Neural progenitor cell (in vitro differentiated cells): ENCODE data around the gene KRT13. TPM values are rescaled to one million over a fixed set of nuclear protein-coding genes. Genes with fewer than 3 reads are reported as not detected.

Source experiments
- DNase-seq: peaks from one replicate; pipeline ENCODE4 v3.0.0-alpha.2; 2016; ENCODE audit warnings: low spot score
- H2AFZ ChIP-seq: fragments of 200-600 bp; sonication (generic); replicated peaks from 2 replicates; pipeline ENCODE4 v1.6.1; 2016; ENCODE audit warnings: antibody characterized with exemption
- H3F3A ChIP-seq: fragments of 200-600 bp; sonication (generic); 2 replicates; pipeline ENCODE4 v1.6.1; 2016; ENCODE audit warnings: antibody characterized with exemption, low read depth
- H3K27ac ChIP-seq: fragments of 200-600 bp; sonication (generic); 2 replicates; pipeline ENCODE4 v1.5.1; 2016; ENCODE audit warnings: mild to moderate bottlenecking
- H3K27me3 ChIP-seq: fragments of 200-600 bp; sonication (generic); 2 replicates; pipeline ENCODE4 v1.6.1; 2016; ENCODE audit warnings: mild to moderate bottlenecking, moderate library complexity
- H3K36me3 ChIP-seq: fragments of 200-600 bp; sonication (generic); 2 replicates; pipeline ENCODE4 v1.5.1; 2016
- H3K4me1 ChIP-seq: fragments of 200-600 bp; sonication (generic); 2 replicates; pipeline ENCODE4 v1.6.1; 2016; ENCODE audit warnings: mixed run types
- H3K4me2 ChIP-seq: fragments of 200-600 bp; sonication (generic); 2 replicates; pipeline ENCODE4 v1.6.1; 2016
- H3K4me3 ChIP-seq: fragments of 200-600 bp; sonication (generic); 2 replicates; pipeline ENCODE4 v1.5.1; 2016
- H3K79me2 ChIP-seq: fragments of 200-600 bp; sonication (generic); 2 replicates; pipeline ENCODE4 v1.6.1; 2016; ENCODE audit warnings: low read depth
- H3K9ac ChIP-seq: fragments of 200-600 bp; sonication (generic); 2 replicates; pipeline ENCODE4 v1.6.1; 2016
- H3K9me3 ChIP-seq: fragments of 200-600 bp; sonication (generic); 2 replicates; pipeline ENCODE4 v1.5.1; 2016; ENCODE audit warnings: low read depth
- H4K20me1 ChIP-seq: fragments of 200-600 bp; sonication (generic); 2 replicates; pipeline ENCODE4 v1.6.1; 2016; ENCODE audit warnings: low read depth
- H3K27ac Mint-ChIP-seq: 3 replicates; pipeline ENCODE4 v1.8.0; 2021; ENCODE audit warnings: mixed read lengths
- H3K27me3 Mint-ChIP-seq: 2 replicates; pipeline ENCODE4 v1.8.0; 2022; ENCODE audit warnings: low read depth, mild to moderate bottlenecking, inconsistent platforms, moderate library complexity, mixed read lengths; ENCODE audit not compliant: insufficient read depth
- H3K36me3 Mint-ChIP-seq: 3 replicates; pipeline ENCODE4 v1.8.0; 2021; ENCODE audit warnings: mixed read lengths
- H3K4me1 Mint-ChIP-seq: 3 replicates; pipeline ENCODE4 v1.8.0; 2021; ENCODE audit warnings: mixed read lengths
- H3K4me3 Mint-ChIP-seq: 3 replicates; pipeline ENCODE4 v1.8.0; 2021; ENCODE audit warnings: mild to moderate bottlenecking, moderate library complexity, mixed read lengths
- H3K9me3 Mint-ChIP-seq: 3 replicates; pipeline ENCODE4 v1.8.0; 2020; ENCODE audit warnings: mixed read lengths
- EZH2 ChIP-seq: fragments of 200-600 bp; sonication (generic); IDR thresholded peaks from 2 replicates; pipeline ENCODE4 v1.6.1; 2017; ENCODE audit warnings: antibody characterized with exemption, mild to moderate bottlenecking, moderate library complexity
- EZH2phosphoT487 ChIP-seq: fragments of 200-600 bp; sonication (generic); IDR thresholded peaks from 2 replicates; pipeline ENCODE4 v1.6.1; 2017; ENCODE audit warnings: antibody characterized with exemption
- total RNA-seq: library from RNA; depleted of rRNA; stranded (reverse); fragments of >200 nt; gene quantifications from 2 replicates; pipeline ENCODE4 v1.2.3, GENCODE V29; 2015; ENCODE audit warnings: low replicate concordance
- TF ChIP-seq, protein P1 (sequence below): fragments of 200-600 bp; sonication (generic); IDR thresholded peaks from 2 replicates; pipeline ENCODE4 v1.5.1; 2017; ENCODE audit warnings: antibody characterized with exemption, mild to moderate bottlenecking

The KRT13 gene
- total RNA-seq, 1 donor from 2014 or later = not detected

DNA sequence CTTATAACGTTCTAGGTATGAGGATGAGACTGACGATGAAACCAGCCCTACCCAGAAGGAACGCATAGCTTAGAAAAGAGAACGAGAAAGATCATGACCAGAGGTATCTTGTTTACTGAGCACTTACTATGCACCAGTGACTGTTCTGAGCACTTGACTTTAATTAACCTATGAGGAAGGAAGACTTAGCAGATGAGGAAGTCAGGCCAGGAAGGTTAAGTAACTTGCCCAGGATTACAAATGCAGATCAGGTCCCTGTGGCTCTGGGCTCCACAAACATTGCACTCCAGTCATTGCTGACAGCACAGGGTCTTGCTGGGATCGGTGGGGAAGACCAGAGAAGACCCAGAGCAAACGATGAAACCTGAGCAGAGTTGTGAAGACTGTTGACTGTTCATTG, 7.1 kb downstream of the KRT13 start:
- H3K4me3 ChIP-seq = no peak overlapping the region
- H2AFZ ChIP-seq = no peak overlapping the region
- H3K9me3 Mint-ChIP-seq = no peaks in the 10 kb centered on the region
- TF ChIP-seq EZH2phosphoT487 (no peak), EZH2 (no peak)
- TF ChIP-seq, protein P1, sequence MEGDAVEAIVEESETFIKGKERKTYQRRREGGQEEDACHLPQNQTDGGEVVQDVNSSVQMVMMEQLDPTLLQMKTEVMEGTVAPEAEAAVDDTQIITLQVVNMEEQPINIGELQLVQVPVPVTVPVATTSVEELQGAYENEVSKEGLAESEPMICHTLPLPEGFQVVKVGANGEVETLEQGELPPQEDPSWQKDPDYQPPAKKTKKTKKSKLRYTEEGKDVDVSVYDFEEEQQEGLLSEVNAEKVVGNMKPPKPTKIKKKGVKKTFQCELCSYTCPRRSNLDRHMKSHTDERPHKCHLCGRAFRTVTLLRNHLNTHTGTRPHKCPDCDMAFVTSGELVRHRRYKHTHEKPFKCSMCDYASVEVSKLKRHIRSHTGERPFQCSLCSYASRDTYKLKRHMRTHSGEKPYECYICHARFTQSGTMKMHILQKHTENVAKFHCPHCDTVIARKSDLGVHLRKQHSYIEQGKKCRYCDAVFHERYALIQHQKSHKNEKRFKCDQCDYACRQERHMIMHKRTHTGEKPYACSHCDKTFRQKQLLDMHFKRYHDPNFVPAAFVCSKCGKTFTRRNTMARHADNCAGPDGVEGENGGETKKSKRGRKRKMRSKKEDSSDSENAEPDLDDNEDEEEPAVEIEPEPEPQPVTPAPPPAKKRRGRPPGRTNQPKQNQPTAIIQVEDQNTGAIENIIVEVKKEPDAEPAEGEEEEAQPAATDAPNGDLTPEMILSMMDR = no peak
- no peaks in the 10 kb centered on the region for H4K20me1 ChIP-seq
- no peaks in the 10 kb centered on the region for H3F3A ChIP-seq
- no peak overlapping the region for H3K4me3 Mint-ChIP-seq
- no peak overlapping the region for H3K27ac Mint-ChIP-seq
- H3K4me2 ChIP-seq = no peak overlapping the region
- H3K36me3 Mint-ChIP-seq = no peaks in the 10 kb centered on the region
- H3K27ac ChIP-seq = no peak overlapping the region
- H3K27me3 Mint-ChIP-seq = peaks cover 5% of the 10 kb centered on the region
- H3K4me1 Mint-ChIP-seq = peaks cover 11% of the 10 kb centered on the region
- no peak overlapping the region for H3K9ac ChIP-seq
- no peaks in the 10 kb centered on the region for H3K9me3 ChIP-seq
- no peak for DNase-seq
- H3K27me3 ChIP-seq = no peaks in the 10 kb centered on the region
- H3K36me3 ChIP-seq = no peaks in the 10 kb centered on the region
- H3K79me2 ChIP-seq = no peaks in the 10 kb centered on the region
- peaks cover 8% of the 10 kb centered on the region for H3K4me1 ChIP-seq

DNA sequence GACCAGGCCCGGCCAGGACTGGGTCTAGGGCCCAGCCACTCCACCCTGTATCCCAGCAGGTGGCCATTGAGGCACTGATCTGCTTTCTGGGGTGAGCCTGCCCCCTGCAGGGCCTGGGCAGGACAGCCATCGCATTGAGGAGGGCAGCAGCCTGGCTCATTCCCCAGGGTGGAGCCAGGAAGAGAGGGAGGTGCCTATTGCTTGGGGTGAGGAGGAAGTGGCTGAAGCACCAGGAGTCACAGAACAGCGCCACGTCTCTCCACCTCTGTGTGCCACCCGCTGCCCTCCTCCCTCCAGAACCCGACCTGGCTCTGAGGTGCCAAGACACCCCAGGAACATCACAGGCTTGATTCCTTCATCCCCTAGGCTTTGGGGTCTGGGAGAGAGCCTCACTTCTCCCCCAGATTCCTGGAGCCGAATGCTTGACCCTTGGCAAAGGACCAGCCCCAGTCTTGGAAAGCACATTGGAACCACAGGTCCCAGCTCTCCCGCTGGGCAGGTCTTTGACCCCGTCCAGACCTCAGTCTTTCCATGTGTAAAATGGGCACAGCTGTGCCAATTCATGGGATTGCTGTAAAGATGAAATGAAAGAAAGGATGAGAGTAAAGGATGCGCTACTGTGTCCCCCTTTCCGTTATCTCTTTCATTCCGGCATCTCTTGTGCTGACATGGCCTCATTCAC, 8.5 kb downstream of the KRT13 start:
- Histone ChIP-seq H3K27ac (no peak overlapping the region), H2AFZ (no peak overlapping the region), H3K79me2 (no peaks in the 10 kb centered on the region), H3K4me2 (no peak overlapping the region), H3K27me3 (no peaks in the 10 kb centered on the region), H3K9me3 (no peaks in the 10 kb centered on the region), H3K4me1 (peaks cover 8% of the 10 kb centered on the region), H3K36me3 (no peaks in the 10 kb centered on the region), H3K9ac (no peak overlapping the region), H3K4me3 (no peak overlapping the region), H3F3A (no peaks in the 10 kb centered on the region), H4K20me1 (no peaks in the 10 kb centered on the region)
- Mint-ChIP-seq H3K4me3 (no peak overlapping the region), H3K9me3 (no peaks in the 10 kb centered on the region), H3K36me3 (no peaks in the 10 kb centered on the region), H3K27me3 (peaks cover 7% of the 10 kb centered on the region), H3K4me1 (peaks cover 19% of the 10 kb centered on the region), H3K27ac (no peak overlapping the region)
- peak; percentile 76 for DNase-seq
- TF ChIP-seq EZH2phosphoT487 (no peak), EZH2 (no peak)
- TF ChIP-seq, protein P1 = peak; percentile 59

DNA sequence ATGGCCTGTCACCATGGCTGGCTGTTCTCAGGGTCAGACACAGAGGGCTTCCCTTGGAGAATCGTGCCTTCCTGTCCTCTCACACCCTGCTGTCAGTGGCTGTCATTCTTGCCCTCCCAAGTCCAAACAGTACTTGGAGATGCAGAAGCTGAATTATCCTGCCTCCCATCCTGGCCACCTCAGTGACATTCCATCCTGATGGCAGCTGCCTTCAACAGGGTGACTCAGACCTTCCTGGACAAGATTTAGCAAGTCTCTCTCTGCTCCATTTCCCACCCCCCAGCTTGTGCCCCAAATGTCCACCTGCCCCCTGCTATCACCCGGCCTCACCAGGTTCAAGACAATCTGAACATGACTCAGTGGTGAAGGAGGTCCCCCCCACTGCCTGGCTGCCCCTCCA, 10.9 kb downstream of the KRT13 start:
- peaks cover 5% of the 10 kb centered on the region for H3K27me3 Mint-ChIP-seq
- TF ChIP-seq, protein P1 = no peak
- TF ChIP-seq EZH2 (no peak), EZH2phosphoT487 (no peak)
- no peaks in the 10 kb centered on the region for H3K36me3 Mint-ChIP-seq
- H3K9ac ChIP-seq = no peak overlapping the region
- no peaks in the 10 kb centered on the region for H3K27me3 ChIP-seq
- no peaks in the 10 kb centered on the region for H3F3A ChIP-seq
- peak overlapping the region; percentile 39 for H3K27ac Mint-ChIP-seq
- H3K36me3 ChIP-seq = no peaks in the 10 kb centered on the region
- H3K4me3 ChIP-seq = no peak overlapping the region
- H3K9me3 Mint-ChIP-seq = no peaks in the 10 kb centered on the region
- no peak overlapping the region for H3K4me3 Mint-ChIP-seq
- H3K9me3 ChIP-seq = no peaks in the 10 kb centered on the region
- H2AFZ ChIP-seq = no peak overlapping the region
- H3K4me1 ChIP-seq = no peaks in the 10 kb centered on the region
- H3K79me2 ChIP-seq = no peaks in the 10 kb centered on the region
- H4K20me1 ChIP-seq = no peaks in the 10 kb centered on the region
- no peak for DNase-seq
- no peak overlapping the region for H3K4me2 ChIP-seq
- peaks cover 11% of the 10 kb centered on the region for H3K4me1 Mint-ChIP-seq
- H3K27ac ChIP-seq = no peak overlapping the region
